AG04450 (cell line): ENCODE measurements around the gene RAD54L2. TPM values are rescaled to one million over a fixed set of nuclear protein-coding genes. Genes with fewer than 3 reads are reported as not detected.

Source experiments
- CTCF ChIA-PET: fragments of 300-600, 350-600 bp; formaldehyde crosslinking; extraction: SDS; loops from one replicate; lab custom pipeline; 2022; ENCODE audit warnings: antibody characterized with exemption, inconsistent platforms; lab: Charles Lee
- POLR2A ChIA-PET: fragments of 350-600 bp; formaldehyde crosslinking; extraction: SDS; loops from one replicate; lab custom pipeline; 2021; ENCODE audit warnings: antibody characterized with exemption, inconsistent platforms; lab: Yijun Ruan, JAX
- DNase-seq: peaks from one replicate; pipeline ENCODE4 v3.0.0-alpha.2; 2011; ENCODE audit warnings: low read depth, low spot score
- H3K27ac ChIP-seq: one replicate; pipeline ENCODE4 v1.5.1; 2012; ENCODE audit warnings: low read depth, low read length, control low read depth
- H3K27me3 ChIP-seq: one replicate; pipeline ENCODE4 v1.6.0; 2012; ENCODE audit warnings: low read length; ENCODE audit not compliant: control insufficient read depth, insufficient read depth
- H3K4me3 ChIP-seq: 2 replicates; pipeline ENCODE4 v1.5.1; 2011; ENCODE audit warnings: mild to moderate bottlenecking, low read depth, low read length, control low read depth
- H3K9me3 ChIP-seq: 2 replicates; pipeline ENCODE4 v1.5.1; 2012; ENCODE audit warnings: low read length; ENCODE audit not compliant: control insufficient read depth, insufficient read depth
- CTCF ChIP-seq: IDR thresholded peaks from 2 replicates; pipeline ENCODE4 v1.5.1; 2011; ENCODE audit warnings: low read depth, low read length, control low read depth, inconsistent platforms
- polyA plus RNA-seq: library from polyadenylated mRNA; depleted of rRNA; stranded (reverse); fragments of >200 nt; gene quantifications from 2 replicates; pipeline ENCODE4 v1.2.3, GENCODE V29; 2011

RAD54L2 gene
- polyA plus RNA-seq, 1 experiment: 8.1 TPM

DNA sequence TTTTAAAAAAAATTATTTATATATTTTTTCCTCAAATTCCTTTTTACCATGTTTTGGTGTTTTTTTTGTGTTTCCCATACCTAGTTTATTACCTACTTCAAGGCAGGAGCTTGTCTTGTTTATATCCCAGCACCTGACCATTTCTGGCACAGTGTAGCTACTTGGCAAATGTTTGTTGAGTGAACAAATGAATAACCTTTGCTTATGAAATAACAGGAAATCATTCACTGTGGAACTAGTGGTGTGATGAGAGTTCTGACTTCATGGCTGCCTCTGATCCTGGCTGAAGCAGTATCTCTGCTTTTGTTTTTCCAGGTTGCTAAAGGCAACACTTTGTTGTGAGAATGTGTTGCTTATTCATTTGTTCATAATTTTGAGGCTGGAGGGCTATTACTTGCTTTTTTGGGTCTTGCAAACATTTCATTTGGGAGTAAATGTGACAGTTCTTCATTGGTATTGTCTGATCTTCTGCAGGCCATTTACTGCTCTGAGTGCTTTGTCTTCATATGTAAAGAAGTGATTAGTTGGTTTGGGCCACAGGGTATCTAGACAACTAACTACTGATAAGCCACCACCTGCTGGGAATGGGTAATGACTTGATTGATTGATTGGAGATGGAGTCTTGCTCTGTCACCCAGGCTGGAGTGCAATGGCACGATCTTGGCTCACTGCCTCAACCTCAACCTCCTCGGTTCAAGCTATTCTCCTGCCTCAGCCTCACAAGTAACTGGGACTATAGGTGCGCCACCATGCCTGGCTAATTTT lies 5.7 kb downstream of the RAD54L2 start:
- Histone ChIP-seq H3K9me3 (no peaks in the 10 kb centered on the region), H3K4me3 (no peak overlapping the region), H3K27ac (no peak overlapping the region), H3K27me3 (no peaks in the 10 kb centered on the region)
- DNase-seq: no peak
- ChIA-PET POLR2A (no interaction called here), CTCF (interaction anchor here (1.3 kb wide), 1 partner anchor 42 kb away, joined by 4 read pairs; no protein-coding TSS in a partner anchor)
- no peak for TF ChIP-seq CTCF

- ChIA-PET POLR2A (no interaction called here), CTCF (interaction anchor here (0.9 kb wide), 1 partner anchor 65 kb away, joined by 3 read pairs; no protein-coding TSS in a partner anchor)
- DNase-seq: no peak
- no peak for TF ChIP-seq CTCF
- Histone ChIP-seq H3K4me3 (no peak overlapping the region), H3K9me3 (no peaks in the 10 kb centered on the region), H3K27ac (no peak overlapping the region), H3K27me3 (no peaks in the 10 kb centered on the region)
These were observed 8.8 kb downstream of the RAD54L2 start for GRCh38 chr3:51547274-51547673.

DNA sequence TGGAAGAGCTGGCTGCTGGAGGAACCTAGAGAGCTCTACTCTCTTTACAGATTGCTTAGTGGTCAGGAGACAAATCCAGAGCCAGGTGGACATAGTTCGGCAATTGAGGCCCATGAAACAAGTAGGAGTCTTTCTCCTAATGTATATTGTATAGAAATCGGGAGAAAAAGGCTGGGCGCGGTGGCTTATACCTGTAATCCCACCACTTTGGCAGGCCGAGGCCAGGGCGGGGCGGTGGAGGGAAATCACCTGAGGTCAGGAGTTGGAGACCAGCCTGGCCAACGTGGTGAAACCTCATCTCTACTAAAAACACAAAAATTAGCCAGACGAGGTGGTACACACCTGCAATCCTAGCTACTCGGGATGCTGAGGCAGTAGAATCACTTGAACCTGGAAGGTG lies 10.8 kb downstream of the RAD54L2 start:
- no peak for TF ChIP-seq CTCF
- POLR2A ChIA-PET: no interaction called here
- DNase-seq: no peak
- no peaks in the 10 kb centered on the region for H3K27me3 ChIP-seq
- CTCF ChIA-PET: interaction anchor here (0.7 kb wide), 1 partner anchor 11 kb away, joined by 3 read pairs; no protein-coding TSS in a partner anchor
- no peak overlapping the region for H3K4me3 ChIP-seq
- H3K9me3 ChIP-seq: no peaks in the 10 kb centered on the region
- H3K27ac ChIP-seq: no peak overlapping the region

- Histone ChIP-seq H3K27ac (no peak overlapping the region), H3K9me3 (no peaks in the 10 kb centered on the region), H3K27me3 (no peaks in the 10 kb centered on the region), H3K4me3 (no peak overlapping the region)
- POLR2A ChIA-PET: no interaction called here
- TF ChIP-seq CTCF: no peak
- no peak for DNase-seq
- CTCF ChIA-PET: interaction anchor here (1.4 to 1.5 kb wide), 2 partner anchors 10 to 120 kb away, joined by 3 to 7 read pairs; no protein-coding TSS in a partner anchor
These were observed 11.7 kb downstream of the RAD54L2 start for GRCh38 chr3:51550080-51550819.

DNA sequence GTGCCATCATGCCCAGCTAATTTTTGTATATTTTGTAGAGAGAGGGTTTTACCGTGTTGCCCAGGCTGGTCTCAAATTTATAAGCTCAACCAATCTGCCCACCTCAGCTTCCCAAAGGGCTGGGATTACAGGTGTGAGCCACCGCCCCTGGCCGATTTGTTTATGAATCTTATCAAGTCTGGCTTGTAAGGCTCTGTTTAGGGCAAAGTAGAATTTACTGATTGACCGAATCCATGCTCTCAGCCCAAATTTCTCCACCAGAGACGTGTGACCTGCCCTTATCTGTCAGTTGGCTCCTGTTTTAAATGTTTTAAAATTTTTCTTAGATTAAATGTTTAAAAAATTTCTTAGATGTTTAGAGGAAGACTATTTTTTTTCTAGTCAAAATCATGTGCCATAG lies 19.5 kb downstream of the RAD54L2 start:
- ChIA-PET CTCF (interaction anchor here (1.4 kb wide), 1 partner anchor 58 kb away, joined by 4 read pairs; no protein-coding TSS in a partner anchor), POLR2A (no interaction called here)
- no peak for TF ChIP-seq CTCF
- H3K27me3 ChIP-seq: no peaks in the 10 kb centered on the region
- no peak overlapping the region for H3K4me3 ChIP-seq
- H3K9me3 ChIP-seq: no peaks in the 10 kb centered on the region
- no peak for DNase-seq
- H3K27ac ChIP-seq: no peak overlapping the region
